ENCODE data around the gene PPP4R3A.

- no peak for TF ChIP-seq CTCF (IDR thresholded peaks at IDR 0.05; ENCODE audit: poor library complexity)
- no peak for TF ChIP-seq EZH2phosphoT487 (IDR thresholded peaks at IDR 0.05; ENCODE audit: low read depth, severe bottlenecking, unreplicated experiment)
- TF ChIP-seq EZH2 (IDR thresholded peaks at IDR 0.05; ENCODE audit: borderline replicate concordance), result no peak
These were observed 45.4 kb downstream of the PPP4R3A start for GRCh38 chr14:91464615-91465205.
